Measurements from ENCODE around the gene CCDC187. TPM values are rescaled to one million over a fixed set of nuclear protein-coding genes. Genes with fewer than 3 reads are reported as not detected.

CCDC187 gene
- total and polyA plus RNA-seq, 2 of the 13 experiments (the other 11 are each of a cell fraction or from before 2014, with no cell fraction given) = 0.03 to 0.13 TPM

DNA sequence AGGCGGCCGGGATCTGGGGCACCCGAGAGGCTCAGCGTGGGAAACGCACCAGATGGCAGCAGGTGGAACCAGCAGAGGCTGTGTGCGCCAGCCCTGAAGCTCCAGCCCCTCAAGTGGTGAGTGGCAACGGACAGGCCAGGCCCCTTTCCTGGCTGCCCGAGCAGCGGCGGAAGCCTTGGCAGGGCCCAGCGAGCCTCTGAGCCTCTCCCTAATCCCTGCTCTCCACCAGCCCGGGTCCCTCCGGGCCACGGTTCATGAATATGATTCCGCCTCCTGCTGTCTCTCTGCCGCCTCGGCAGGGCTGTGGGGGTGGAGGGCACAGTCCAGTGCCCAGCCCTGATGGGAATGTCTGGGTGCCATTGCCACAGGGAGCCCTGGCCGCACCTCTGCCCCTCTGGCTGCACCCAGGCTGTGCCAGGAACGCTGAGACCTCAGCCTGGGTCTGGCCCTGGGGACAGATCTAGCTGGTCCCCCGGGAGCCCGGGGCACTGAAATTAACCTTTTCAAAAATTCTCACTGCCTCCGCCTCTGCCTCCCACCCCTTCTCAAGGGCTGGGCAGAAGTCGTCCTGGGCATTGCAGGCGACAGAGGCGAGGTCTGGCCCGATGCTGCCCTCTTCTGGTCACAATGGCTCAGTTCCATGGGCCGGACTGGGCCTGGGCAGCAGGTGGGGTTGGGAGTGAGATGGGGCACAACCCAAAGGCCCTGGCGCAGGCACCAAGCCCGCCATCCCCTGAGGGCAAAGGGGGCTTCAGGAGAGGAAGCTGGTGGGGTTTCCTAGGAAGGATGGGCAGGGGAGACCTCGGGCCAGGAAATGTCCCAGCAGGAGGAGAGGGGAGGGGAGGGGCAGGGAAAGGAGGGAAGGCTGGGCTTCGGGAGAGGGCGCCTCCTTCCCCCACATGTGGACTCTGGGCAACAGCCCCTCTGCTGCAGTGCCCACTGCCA is 20.3 kb downstream of the CCDC187 start (continued):
- TF ChIP-seq, protein P1, sequence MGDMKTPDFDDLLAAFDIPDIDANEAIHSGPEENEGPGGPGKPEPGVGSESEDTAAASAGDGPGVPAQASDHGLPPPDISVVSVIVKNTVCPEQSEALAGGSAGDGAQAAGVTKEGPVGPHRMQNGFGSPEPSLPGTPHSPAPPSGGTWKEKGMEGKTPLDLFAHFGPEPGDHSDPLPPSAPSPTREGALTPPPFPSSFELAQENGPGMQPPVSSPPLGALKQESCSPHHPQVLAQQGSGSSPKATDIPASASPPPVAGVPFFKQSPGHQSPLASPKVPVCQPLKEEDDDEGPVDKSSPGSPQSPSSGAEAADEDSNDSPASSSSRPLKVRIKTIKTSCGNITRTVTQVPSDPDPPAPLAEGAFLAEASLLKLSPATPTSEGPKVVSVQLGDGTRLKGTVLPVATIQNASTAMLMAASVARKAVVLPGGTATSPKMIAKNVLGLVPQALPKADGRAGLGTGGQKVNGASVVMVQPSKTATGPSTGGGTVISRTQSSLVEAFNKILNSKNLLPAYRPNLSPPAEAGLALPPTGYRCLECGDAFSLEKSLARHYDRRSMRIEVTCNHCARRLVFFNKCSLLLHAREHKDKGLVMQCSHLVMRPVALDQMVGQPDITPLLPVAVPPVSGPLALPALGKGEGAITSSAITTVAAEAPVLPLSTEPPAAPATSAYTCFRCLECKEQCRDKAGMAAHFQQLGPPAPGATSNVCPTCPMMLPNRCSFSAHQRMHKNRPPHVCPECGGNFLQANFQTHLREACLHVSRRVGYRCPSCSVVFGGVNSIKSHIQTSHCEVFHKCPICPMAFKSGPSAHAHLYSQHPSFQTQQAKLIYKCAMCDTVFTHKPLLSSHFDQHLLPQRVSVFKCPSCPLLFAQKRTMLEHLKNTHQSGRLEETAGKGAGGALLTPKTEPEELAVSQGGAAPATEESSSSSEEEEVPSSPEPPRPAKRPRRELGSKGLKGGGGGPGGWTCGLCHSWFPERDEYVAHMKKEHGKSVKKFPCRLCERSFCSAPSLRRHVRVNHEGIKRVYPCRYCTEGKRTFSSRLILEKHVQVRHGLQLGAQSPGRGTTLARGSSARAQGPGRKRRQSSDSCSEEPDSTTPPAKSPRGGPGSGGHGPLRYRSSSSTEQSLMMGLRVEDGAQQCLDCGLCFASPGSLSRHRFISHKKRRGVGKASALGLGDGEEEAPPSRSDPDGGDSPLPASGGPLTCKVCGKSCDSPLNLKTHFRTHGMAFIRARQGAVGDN (CRISPR knock-in tag; IDR thresholded peaks at IDR 0.05) = peak; percentile 20; the same call in 1 of the 2 replicates
- no peak for TF ChIP-seq KDM5B (CRISPR knock-in tag; IDR thresholded peaks at IDR 0.05; ENCODE audit: borderline replicate concordance)
- TF ChIP-seq YEATS4 (CRISPR knock-in tag; IDR thresholded peaks at IDR 0.05; ENCODE audit: borderline replicate concordance) = no peak
- no peak for TF ChIP-seq DNMT1 (CRISPR knock-in tag; IDR thresholded peaks at IDR 0.05)
- TF ChIP-seq, protein P2, sequence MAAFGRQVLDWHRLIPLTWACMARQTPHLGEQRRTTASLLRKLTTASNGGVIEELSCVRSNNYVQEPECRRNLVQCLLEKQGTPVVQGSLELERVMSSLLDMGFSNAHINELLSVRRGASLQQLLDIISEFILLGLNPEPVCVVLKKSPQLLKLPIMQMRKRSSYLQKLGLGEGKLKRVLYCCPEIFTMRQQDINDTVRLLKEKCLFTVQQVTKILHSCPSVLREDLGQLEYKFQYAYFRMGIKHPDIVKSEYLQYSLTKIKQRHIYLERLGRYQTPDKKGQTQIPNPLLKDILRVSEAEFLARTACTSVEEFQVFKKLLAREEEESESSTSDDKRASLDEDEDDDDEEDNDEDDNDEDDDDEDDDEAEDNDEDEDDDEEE (CRISPR knock-in tag; IDR thresholded peaks at IDR 0.05) = no peak
- no peak for TF ChIP-seq PRDM15 (CRISPR knock-in tag; IDR thresholded peaks at IDR 0.05)
- no peak for TF ChIP-seq KAT2B (IDR thresholded peaks at IDR 0.05; ENCODE audit: borderline replicate concordance, low read depth, low read length)
- TF ChIP-seq NR1H2 (CRISPR knock-in tag; IDR thresholded peaks at IDR 0.05; ENCODE audit: borderline replicate concordance, low read depth) = no peak
- peak; percentile 17 for TF ChIP-seq HNRNPLL (IDR thresholded peaks at IDR 0.05; ENCODE audit: low read depth, low read length, poor library complexity, severe bottlenecking)
- no peak for TF ChIP-seq MTF2 (CRISPR knock-in tag; IDR thresholded peaks at IDR 0.05; ENCODE audit: borderline replicate concordance)
- no peak for TF ChIP-seq ZNF430 (CRISPR knock-in tag; IDR thresholded peaks at IDR 0.05)
- TF ChIP-seq ZNF83 (CRISPR knock-in tag; IDR thresholded peaks at IDR 0.05; ENCODE audit: borderline replicate concordance) = no peak
- TF ChIP-seq RAD21 (CRISPR knock-in tag; IDR thresholded peaks at IDR 0.05) = peak; percentile 81
- no peak for TF ChIP-seq LCORL (IDR thresholded peaks at IDR 0.05)
- TF ChIP-seq LCORL (CRISPR knock-in tag; IDR thresholded peaks at IDR 0.05) = no peak
- no peak for TF ChIP-seq ZNF281 (CRISPR knock-in tag; IDR thresholded peaks at IDR 0.05; ENCODE audit: borderline replicate concordance)
- TF ChIP-seq ZNF75D (CRISPR knock-in tag; IDR thresholded peaks at IDR 0.05; ENCODE audit: borderline replicate concordance) = no peak
